Measurements from ENCODE around the gene SYCP2L.
"Not testable (repeated sequence)": the region's sequence is repeated elsewhere in the genome, so short reads cannot be mapped to it uniquely, and the experiment has no call there.

- TF ChIP-seq CTCF (IDR thresholded peaks at IDR 0.05); ZFX (IDR thresholded peaks at IDR 0.05; ENCODE audit: borderline replicate concordance): not testable (repeated sequence)
Observed at GRCh38 chr6:10866709-10867108, 20.1 kb upstream of the SYCP2L start.
